Activated CD8-positive, alpha-beta memory T cell treated with anti-CD3 and anti-CD28 coated beads, Interleukin-2, amount 10 ng/mL, durations not matched to agents 7 days and 5 days (primary cell): Measurements from ENCODE around the gene ZNF385C. TPM values are rescaled to one million over a fixed set of nuclear protein-coding genes. Genes with fewer than 3 reads are reported as not detected.

Experiments used
- ATAC-seq: fragments of 150-1000 bp; cut with Tn5 transposase; one replicate; pipeline ENCODE4 v1.10.0; 2021; ENCODE audit warnings: moderate library complexity
- CTCF ChIA-PET: fragments of 350-600 bp; sonication (Branson Sonifier 250); formaldehyde crosslinking; loops from one replicate; lab custom pipeline; 2021; ENCODE audit warnings: antibody characterized with exemption; lab: Charles Lee
- DNase-seq: peaks from one replicate; pipeline ENCODE4 v3.0.0-alpha.2; 2020
- H3K27ac Mint-ChIP-seq: one replicate; pipeline ENCODE4 v1.8.0; 2021; ENCODE audit warnings: mild to moderate bottlenecking, mixed read lengths
- H3K27me3 Mint-ChIP-seq: one replicate; pipeline ENCODE4 v1.8.0; 2021; ENCODE audit warnings: mixed read lengths
- H3K36me3 Mint-ChIP-seq: one replicate; pipeline ENCODE4 v1.8.0; 2021; ENCODE audit warnings: mild to moderate bottlenecking, mixed read lengths
- H3K4me1 Mint-ChIP-seq: one replicate; pipeline ENCODE4 v1.8.0; 2021; ENCODE audit warnings: mixed read lengths
- H3K4me3 Mint-ChIP-seq: one replicate; pipeline ENCODE4 v1.8.0; 2021; ENCODE audit warnings: mild to moderate bottlenecking, moderate library complexity, mixed read lengths
- H3K9me3 Mint-ChIP-seq: one replicate; pipeline ENCODE4 v1.8.0; 2022; ENCODE audit warnings: low read depth, mixed read lengths
- total RNA-seq, 2 experiments: library from RNA; stranded (reverse); gene quantifications; one replicate each; pipeline ENCODE4 v1.2.3, GENCODE V29; 2021

The ZNF385C gene
- total RNA-seq, 2 experiments from 2014 or later: 0.12 to 0.18 TPM

GRCh38 chr17:41986634-41987033 is 111.6 kb downstream of the ZNF385C start:
- no peaks in the 10 kb centered on the region for H3K9me3 Mint-ChIP-seq
- DNase-seq (no peak), ATAC-seq (no peak)
- CTCF ChIA-PET: no interaction called here
- H3K4me3 Mint-ChIP-seq: no peak overlapping the region
- H3K4me1 Mint-ChIP-seq: peaks cover 4% of the 10 kb centered on the region
- peaks cover 52% of the 10 kb centered on the region for H3K36me3 Mint-ChIP-seq
- no peak overlapping the region for H3K27ac Mint-ChIP-seq
- H3K27me3 Mint-ChIP-seq: no peaks in the 10 kb centered on the region

GRCh38 chr17:41985919-41986318 is 112.4 kb downstream of the ZNF385C start:
- CTCF ChIA-PET: no interaction called here
- no peak for ATAC-seq
- DNase-seq: no peak
- H3K36me3 Mint-ChIP-seq: peaks cover 49% of the 10 kb centered on the region
- no peak overlapping the region for H3K4me3 Mint-ChIP-seq
- H3K27ac Mint-ChIP-seq: no peak overlapping the region
- H3K27me3 Mint-ChIP-seq: no peaks in the 10 kb centered on the region
- H3K4me1 Mint-ChIP-seq: peaks cover 4% of the 10 kb centered on the region
- H3K9me3 Mint-ChIP-seq: no peaks in the 10 kb centered on the region

GRCh38 chr17:41984454-41984853 is 113.8 kb downstream of the ZNF385C start:
- H3K27me3 Mint-ChIP-seq: no peaks in the 10 kb centered on the region
- no peaks in the 10 kb centered on the region for H3K9me3 Mint-ChIP-seq
- peaks cover 59% of the 10 kb centered on the region for H3K36me3 Mint-ChIP-seq
- DNase-seq (no peak), ATAC-seq (no peak)
- CTCF ChIA-PET: interaction anchor here (0.7 to 1.2 kb wide), 4 partner anchors 18 to 133 kb away, joined by 3 to 4 read pairs (median 3); partner anchors contain the start of genes CNP and NKIRAS2
- no peak overlapping the region for H3K27ac Mint-ChIP-seq
- H3K4me3 Mint-ChIP-seq: no peak overlapping the region
- peaks cover 4% of the 10 kb centered on the region for H3K4me1 Mint-ChIP-seq

- Mint-ChIP-seq H3K9me3 (no peaks in the 10 kb centered on the region), H3K27ac (no peak overlapping the region), H3K4me3 (no peak overlapping the region), H3K4me1 (no peaks in the 10 kb centered on the region), H3K36me3 (peaks cover 46% of the 10 kb centered on the region), H3K27me3 (no peaks in the 10 kb centered on the region)
- DNase-seq: no peak
- CTCF ChIA-PET: interaction anchor here (0.5 to 1.3 kb wide), 3 partner anchors 8 to 46 kb away, joined by 3 read pairs; no protein-coding TSS in a partner anchor
- no peak for ATAC-seq
These were observed 116.1 kb downstream of the ZNF385C start for GRCh38 chr17:41982026-41982760.

GRCh38 chr17:41977991-41978390 is 120.3 kb downstream of the ZNF385C start:
- no peaks in the 10 kb centered on the region for H3K9me3 Mint-ChIP-seq
- H3K27me3 Mint-ChIP-seq: no peaks in the 10 kb centered on the region
- no peaks in the 10 kb centered on the region for H3K4me1 Mint-ChIP-seq
- peaks cover 47% of the 10 kb centered on the region for H3K36me3 Mint-ChIP-seq
- H3K27ac Mint-ChIP-seq: no peak overlapping the region
- CTCF ChIA-PET: interaction anchor here (1.1 kb wide), 1 partner anchor 13 kb away, joined by 3 read pairs; no protein-coding TSS in a partner anchor
- DNase-seq (no peak), ATAC-seq (no peak)
- no peak overlapping the region for H3K4me3 Mint-ChIP-seq

GRCh38 chr17:41976142-41976768 is 122.0 kb downstream of the ZNF385C start:
- CTCF ChIA-PET: interaction anchor here (1.0 kb wide), 1 partner anchor 33 kb away, joined by 3 read pairs; no protein-coding TSS in a partner anchor
- Mint-ChIP-seq H3K4me3 (no peak overlapping the region), H3K4me1 (peaks cover 2% of the 10 kb centered on the region), H3K9me3 (no peaks in the 10 kb centered on the region), H3K36me3 (peaks cover 41% of the 10 kb centered on the region), H3K27me3 (no peaks in the 10 kb centered on the region), H3K27ac (peak overlapping the region; percentile 77)
- DNase-seq (no peak), ATAC-seq (no peak)

Other genes starting within 250 kb of the ZNF385C start
- gene KLHL11, start 233.1 kb downstream of the ZNF385C start, total RNA-seq: 10 to 100 TPM; 14.4 to 16.4 TPM
- gene ACLY, start 179.5 kb downstream of the ZNF385C start, total RNA-seq: 100 to 1,000 TPM; 186 to 220 TPM
- 1 to 10 TPM in 1 of 2 experiments, under 1 TPM in 1; 0.49 to 1.1 TPM for gene ODAD4, start 167.9 kb downstream of the ZNF385C start, total RNA-seq
- gene CNP, start 131.7 kb downstream of the ZNF385C start, total RNA-seq: 100 to 1,000 TPM in 1 of 2 experiments, 10 to 100 TPM in 1; 98.1 to 112 TPM
- 10 to 100 TPM; 89.1 to 97.0 TPM for gene DNAJC7, start 81.0 kb downstream of the ZNF385C start, total RNA-seq
- 10 to 100 TPM; 21.0 to 23.7 TPM for gene NKIRAS2, start 78.4 kb downstream of the ZNF385C start, total RNA-seq
- gene C17orf113, start 47.9 kb downstream of the ZNF385C start, total RNA-seq: under 1 TPM; 0.14 to 0.23 TPM
- 100 to 1,000 TPM in 1 of 2 experiments, 10 to 100 TPM in 1; 65.8 to 105 TPM for gene DHX58, start 14.2 kb upstream of the ZNF385C start, total RNA-seq
- 10 to 100 TPM; 49.0 to 58.2 TPM for gene KAT2A, start 22.9 kb upstream of the ZNF385C start, total RNA-seq
- gene HSPB9, start 24.3 kb upstream of the ZNF385C start, total RNA-seq: under 1 TPM in 1 of 2 experiments, not detected in 1; 0.58 TPM
- gene RAB5C, start 56.5 kb upstream of the ZNF385C start, total RNA-seq: 10 to 100 TPM; 86.9 to 99.4 TPM
- gene KCNH4, start 82.7 kb upstream of the ZNF385C start, total RNA-seq: under 1 TPM; 0.09 to 0.56 TPM
- gene HCRT, start 87.0 kb upstream of the ZNF385C start, total RNA-seq: not detected
- gene GHDC, start 96.0 kb upstream of the ZNF385C start, total RNA-seq: 10 to 100 TPM; 17.0 to 18.0 TPM
- gene STAT5B, start 177.9 kb upstream of the ZNF385C start, total RNA-seq: 100 to 1,000 TPM; 112 to 116 TPM
- gene STAT5A, start 190.0 kb upstream of the ZNF385C start, total RNA-seq: 100 to 1,000 TPM; 118 to 127 TPM